ENCODE data around the gene RAD51B.
"Not testable (repeated sequence)": the region's sequence is repeated elsewhere in the genome, so short reads cannot be mapped to it uniquely, and the experiment has no call there.

RAD51B gene

GRCh38 chr14:68112442-68112841 lies 292.9 kb downstream of the RAD51B start:
- no peak for DNase-seq (ENCODE audit: low read depth)

DNA sequence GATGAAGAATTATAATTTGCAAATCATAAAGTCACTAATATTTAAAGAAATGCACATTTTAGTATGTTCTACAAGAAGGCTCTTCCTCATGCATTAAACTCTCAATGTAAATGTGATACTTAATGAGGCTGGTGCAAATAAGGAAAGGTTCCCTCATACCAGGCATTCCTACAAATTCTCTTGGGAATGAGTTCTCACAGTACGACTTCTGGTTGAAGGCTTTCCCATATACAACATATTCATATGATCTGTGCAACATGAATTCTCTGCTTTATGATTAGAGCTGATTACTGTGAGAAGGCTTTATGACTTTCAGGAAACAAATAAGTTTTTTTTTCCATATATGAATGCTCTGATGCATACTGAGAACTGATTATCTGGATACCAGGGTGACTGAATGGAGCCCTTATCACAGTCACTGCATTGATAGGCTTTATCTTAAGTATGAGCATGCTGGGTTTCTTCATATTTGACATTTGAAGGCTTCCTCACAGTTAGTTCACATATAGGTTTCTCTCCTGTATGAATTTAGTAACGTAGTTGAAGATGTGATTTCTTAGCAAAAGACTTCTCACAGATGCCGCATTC lies 293.9 kb downstream of the RAD51B start:
- DNase-seq (ENCODE audit: low read depth), result peak; percentile 31

GRCh38 chr14:68115952-68116351 lies 296.4 kb downstream of the RAD51B start:
- not testable (repeated sequence) for DNase-seq (ENCODE audit: low read depth)

GRCh38 chr14:68122651-68123050 lies 303.1 kb downstream of the RAD51B start:
- DNase-seq (ENCODE audit: low read depth), result no peak

- no peak for DNase-seq (ENCODE audit: low read depth)
Measured at GRCh38 chr14:68124050-68124449, 304.5 kb downstream of the RAD51B start.

GRCh38 chr14:68124979-68125731 lies 305.6 kb downstream of the RAD51B start:
- DNase-seq (ENCODE audit: low read depth), result peak; percentile 75

GRCh38 chr14:68127166-68127565 lies 307.6 kb downstream of the RAD51B start:
- no peak for DNase-seq (ENCODE audit: low read depth)

- DNase-seq (ENCODE audit: low read depth), result no peak
Measured at GRCh38 chr14:68131907-68132306, 312.3 kb downstream of the RAD51B start.

DNA sequence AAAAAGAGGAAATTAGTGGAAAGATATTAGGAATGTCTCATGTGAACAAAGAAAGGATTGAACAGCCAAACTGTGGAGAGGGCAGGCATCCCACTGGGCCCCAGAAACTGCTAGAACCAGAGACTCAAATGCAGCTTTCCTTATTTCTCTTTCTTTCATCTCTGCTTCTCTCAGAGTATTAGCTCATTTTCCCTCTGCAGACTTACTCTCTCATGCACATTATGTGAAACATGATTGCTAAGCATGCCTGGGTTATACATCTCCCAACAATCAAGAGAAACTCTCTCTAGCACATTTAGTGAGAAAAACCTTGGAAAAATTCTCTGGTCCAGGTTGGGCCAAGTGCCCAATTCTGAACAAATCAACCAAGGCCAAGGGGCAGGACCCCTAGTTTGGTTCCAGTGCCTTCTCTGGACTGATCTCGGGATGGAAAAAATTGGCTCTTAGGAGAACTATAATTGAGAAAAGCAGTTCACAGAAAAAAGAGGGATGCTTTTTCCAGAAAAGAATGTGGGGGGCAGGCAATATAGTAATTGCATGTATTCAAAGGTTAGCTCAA lies 313.1 kb downstream of the RAD51B start:
- DNase-seq (ENCODE audit: low read depth), result no peak

DNA sequence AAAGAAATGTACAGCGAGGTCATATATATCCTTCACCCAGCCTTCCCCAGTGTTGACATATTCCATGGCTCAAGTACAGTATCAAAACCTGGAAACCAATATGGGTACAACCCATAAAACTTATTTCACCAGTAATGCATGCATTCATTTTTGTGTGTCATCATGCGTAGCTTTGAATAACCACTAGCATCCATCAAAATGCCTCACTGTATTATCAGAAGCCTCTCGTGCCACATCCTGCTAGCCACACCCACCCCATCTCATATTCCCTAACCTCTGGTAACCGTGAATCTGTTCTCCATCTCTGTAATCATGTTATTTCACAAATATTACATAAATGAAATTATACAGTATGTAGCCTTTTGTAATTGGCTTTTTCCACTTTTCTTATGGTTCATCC lies 314.3 kb downstream of the RAD51B start:
- DNase-seq (ENCODE audit: low read depth), result peak; percentile 80

GRCh38 chr14:68135028-68135427 lies 315.4 kb downstream of the RAD51B start:
- DNase-seq (ENCODE audit: low read depth), result no peak

DNA sequence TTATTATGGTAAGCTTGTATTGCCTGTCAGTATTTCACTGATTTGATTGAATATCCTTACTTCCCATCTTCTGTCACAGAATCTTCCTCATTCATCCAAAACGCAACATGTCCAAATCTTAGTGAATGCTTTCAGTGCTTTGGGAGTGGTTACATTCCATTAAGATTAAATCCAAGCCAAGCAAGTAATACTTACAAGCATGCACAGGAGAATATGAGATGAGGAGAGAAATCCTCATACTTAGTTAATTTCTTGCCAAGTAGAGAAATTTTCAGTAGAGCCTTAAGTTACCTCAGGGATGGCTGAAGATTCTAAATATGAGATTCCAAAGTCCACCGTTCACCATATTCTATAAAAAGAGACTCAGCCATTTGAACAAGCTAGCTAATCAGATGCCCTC lies 316.0 kb downstream of the RAD51B start:
- DNase-seq (ENCODE audit: low read depth), result peak; percentile 32

DNA sequence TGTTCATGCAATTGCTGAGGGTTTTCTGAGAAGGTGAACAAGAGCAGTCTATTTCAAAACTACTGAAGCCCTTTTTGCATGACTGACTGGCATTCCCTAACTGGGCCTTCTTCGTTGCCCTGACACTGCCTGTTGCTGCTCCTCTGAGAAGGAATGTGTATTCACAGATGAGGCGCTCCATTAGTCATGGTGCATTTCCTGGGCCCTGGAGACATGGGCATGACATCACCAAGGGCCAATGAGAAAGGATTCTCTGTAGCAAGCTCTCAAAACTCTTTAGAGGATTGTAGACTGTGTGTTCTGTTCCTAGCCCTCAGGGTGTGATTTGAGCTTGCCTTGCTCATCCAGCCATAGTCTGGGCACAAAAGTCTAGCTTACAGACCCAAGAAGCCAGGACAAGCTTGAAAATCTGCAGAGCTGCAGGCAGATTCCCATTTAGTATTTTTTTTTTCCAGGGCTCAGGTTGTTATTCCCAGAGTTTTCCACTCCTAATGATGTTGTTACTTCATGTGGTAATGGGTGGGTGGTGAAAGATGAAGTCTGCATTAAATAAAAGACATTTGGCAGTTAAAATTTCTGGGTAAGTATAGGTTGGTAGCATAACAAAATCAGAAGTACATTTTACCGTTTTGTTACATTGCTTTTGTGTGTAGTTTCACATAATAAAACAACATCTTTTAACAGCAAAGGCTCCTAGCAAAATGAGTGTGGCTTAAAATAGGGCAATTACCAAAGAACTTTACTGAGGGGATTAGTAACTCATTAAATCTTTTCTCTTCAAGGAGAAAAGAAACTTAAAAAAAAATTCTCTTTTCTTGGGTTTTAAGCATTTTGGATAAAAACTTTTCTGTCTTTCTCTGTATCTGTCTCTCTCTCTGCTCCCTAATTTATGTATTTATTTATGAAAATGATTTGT lies 318.4 kb downstream of the RAD51B start:
- DNase-seq (ENCODE audit: low read depth), result peak; percentile 99

DNA sequence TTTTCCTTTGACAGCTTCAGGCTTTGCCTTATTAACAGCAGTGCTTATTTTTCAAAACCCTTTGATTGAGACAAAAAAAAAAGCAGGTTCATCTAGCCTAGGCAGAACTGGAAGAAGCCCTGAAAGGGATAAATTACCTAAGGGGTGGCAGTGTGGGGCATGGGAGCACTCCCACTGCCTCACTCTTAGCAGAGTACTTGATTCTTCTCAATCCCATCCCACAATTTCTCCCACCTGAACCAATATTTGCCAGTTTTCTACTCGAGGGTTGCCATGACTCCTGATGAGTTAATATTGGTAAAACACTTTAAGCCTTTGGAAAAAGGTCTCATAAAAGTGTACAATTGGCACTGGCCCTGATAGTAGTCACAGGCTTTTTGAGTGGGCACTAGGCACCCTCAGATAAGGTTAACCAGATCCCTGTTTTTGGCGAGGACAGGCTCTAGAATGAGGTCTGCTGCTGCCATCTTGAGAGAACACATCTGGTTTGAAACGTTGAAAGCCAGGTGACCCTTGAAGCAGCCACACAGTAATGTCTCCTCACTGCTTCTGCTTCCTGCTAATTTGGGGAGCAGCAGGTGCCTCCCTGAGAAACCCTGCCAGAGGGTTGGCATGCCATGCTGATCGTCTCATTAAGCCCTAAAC lies 320.0 kb downstream of the RAD51B start:
- no peak for DNase-seq (ENCODE audit: low read depth)

DNA sequence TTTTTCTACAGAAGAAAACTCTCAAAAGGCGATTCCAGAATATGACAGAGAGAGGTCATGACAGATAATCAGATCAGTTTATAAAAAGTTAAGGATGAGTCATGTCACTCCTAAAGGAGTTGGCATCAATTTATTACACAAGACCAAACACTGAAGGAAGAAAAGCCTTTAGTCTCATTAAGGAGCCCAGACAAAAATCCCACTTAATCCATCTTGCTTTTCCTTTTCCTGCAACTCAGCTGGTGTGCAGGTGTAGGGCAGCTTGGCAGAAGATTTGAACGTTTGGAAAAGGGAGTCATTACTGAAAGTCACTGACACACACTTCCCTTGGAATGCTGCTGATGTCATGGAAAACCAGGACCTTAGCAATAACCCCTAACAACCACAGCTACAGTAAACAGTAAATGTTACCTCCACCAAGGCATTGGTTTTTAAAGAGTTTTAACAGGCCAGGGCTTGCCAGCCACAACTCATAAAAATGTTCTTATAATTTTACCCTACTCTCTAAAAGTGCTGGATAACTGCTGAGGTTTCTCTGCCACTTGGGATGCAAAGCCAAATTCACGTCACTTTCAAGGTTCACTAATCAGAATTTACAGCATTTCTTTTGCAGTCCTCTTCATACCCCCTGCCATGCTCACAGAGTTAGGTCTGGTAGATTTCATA lies 320.6 kb downstream of the RAD51B start:
- DNase-seq (ENCODE audit: low read depth), result peak; percentile 98

GRCh38 chr14:68140806-68141205 lies 321.2 kb downstream of the RAD51B start:
- DNase-seq (ENCODE audit: low read depth), result no peak

DNA sequence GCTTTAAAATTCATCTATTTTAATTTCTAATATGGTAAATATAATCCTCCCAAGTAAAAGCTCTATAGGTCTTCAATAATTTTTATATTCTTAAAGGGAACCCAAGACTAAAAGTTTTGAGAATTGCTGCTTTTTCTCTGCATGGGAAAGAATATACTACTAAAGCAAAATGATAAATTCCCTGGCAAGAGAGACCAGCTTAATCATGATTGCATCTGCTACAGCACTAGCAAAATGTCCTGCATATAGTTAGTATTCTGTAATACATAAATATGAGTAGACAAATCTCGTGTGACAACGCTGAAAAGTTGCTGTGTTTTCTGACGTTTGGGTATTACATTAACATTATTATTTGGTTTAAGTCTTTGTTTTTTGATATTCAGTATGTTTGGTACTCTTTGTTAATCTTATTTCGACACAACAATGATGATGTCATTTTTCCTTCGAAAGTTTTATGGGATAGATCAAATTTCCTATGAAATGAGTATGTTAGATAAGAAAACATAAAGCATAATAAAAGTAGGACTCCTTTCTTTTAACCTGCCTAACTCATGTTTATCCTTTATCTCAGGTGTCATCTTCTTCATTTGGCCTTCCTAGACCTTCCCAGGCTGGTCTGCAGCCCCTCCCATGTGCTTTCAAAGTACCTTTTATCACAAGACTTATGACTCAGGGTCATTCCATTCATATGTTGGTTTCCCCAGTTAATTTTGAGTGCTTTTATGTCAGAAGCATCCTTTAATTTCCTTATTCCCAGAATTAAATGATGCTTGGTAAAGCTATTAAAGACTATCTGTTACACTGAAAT lies 321.9 kb downstream of the RAD51B start:
- peak; percentile 79 for DNase-seq (ENCODE audit: low read depth)

DNA sequence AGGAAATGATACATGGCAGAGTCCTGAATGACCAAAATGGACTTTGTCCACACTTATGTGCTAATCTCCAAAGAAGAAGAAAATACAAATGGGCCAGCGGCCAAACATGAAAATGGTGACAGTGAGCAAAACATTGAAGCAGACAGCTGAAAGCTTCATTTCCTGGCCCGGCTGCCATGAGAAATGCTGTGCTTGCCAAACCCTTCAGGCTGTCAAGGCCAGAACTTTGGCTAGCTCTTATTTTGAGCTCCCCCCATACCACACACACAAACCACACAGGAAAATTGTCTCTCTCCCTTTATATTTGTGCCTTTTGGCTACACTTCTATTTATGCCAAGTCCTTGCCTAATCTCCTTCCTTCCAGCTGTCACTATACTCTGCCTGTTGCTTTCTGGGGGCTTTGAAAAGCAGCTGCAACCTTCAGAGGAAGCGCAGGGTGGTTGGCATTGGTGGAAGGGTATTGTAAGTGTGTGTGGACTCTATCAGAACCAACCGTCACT lies 323.8 kb downstream of the RAD51B start:
- DNase-seq (ENCODE audit: low read depth), result peak; percentile 75

DNA sequence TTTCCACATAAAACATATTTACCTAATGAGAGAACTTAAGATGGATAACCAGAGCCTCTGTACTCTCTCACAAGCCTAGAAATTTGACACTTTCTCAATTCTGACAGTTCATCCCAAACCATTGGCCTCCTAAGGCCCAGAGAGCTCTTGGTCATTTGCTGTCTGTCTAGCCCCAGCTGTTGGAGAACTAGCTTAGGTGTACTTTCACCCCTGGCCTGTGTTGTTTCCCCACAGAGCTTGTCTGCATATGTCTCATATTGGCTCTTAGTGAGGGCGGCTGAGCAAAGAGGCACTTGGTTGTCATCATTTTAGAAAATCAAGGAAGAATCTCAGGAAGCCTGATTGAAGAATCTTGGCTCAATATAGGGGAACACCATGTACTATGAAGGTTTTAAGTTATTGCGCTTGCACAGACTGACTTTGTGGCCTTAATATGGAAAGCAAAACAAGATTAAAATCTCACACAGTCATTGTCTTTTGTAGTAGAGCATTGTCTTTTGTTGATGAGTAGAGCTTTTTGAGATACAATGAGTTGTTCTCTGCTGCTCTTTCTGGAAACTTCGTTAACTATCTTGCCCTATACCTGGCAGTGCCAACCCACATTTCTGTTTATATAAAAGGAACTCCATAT lies 324.6 kb downstream of the RAD51B start:
- peak; percentile 98 for DNase-seq (ENCODE audit: low read depth)

- no peak for DNase-seq (ENCODE audit: low read depth)
Measured at GRCh38 chr14:68145036-68145435, 325.5 kb downstream of the RAD51B start.

Measured in amniotic epithelial cell (primary cell).